ENCODE measurements around the gene DSCAM.

DNA sequence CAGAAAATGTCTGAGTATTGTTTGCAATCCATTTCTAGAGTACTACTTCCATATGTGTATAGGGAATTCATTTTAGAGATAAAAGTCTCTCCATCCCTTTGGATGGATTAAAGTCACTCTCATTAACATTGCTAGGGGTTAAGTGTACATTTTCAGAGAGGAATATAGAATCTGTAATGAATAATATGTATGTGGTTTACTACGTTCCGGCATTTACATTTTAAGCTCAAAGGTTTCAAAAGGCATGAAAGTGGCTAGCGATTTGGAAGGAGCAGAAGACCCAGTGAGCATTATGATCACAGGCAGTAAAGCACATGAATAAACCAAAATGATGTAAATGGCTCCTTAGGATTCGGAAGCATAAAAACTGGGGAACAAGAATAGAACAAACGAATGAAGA lies 123.0 kb downstream of the DSCAM start:
- TF ChIP-seq CTCF (IDR thresholded peaks at IDR 0.05; ENCODE audit: extremely low read depth in 1 of 2, insufficient read depth in 1 of 2, low read depth in 1 of 2, low read length in 2 of 2) (no peak), POLR2A (IDR thresholded peaks at IDR 0.05; ENCODE audit: low read depth, low read length) (no peak), EZH2 (IDR thresholded peaks at IDR 0.05; ENCODE audit: borderline replicate concordance, low read depth, low read length, severe bottlenecking) (no peak), MYC (IDR thresholded peaks at IDR 0.05; ENCODE audit: low read depth, low read length) (no peak)
